GM21528 (cell line): ENCODE data around the gene DUSP9.

ENCODE experiments used
- ATAC-seq: cut with Tn5 transposase; IDR thresholded peaks from one replicate; pipeline ENCODE4 v1.9.1; 2021; ENCODE audit warnings: mild to moderate bottlenecking, moderate library complexity; ENCODE audit not compliant: unreplicated experiment, low FRiP score

DUSP9 gene

DNA sequence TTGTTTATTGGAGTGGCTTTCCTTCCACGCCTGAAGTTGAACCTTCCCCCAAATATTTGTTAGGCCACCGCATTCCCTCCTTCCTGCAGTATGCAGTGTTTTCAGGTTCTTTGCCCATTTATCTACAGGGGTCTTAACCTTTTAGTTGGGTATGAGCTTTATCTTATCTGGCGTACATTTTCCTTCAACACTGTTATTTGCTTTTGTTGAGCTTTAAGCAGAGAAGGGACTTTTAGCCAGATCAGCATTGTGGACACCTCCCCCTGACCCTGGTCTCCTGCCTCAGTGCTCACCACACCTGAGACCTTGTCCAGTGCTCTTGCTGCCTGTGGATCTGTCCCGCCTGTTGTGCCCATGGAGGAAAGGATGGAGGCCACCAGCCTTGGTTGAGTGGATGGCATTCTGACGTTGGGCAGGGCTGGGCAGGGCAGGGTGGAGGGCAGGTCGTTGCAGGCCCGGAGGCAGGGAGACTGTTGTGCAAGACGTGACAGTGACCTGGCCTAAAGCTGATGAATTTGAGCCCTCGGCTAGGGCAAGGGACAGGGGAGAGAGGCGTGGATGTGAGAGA lies 998 bp upstream of the DUSP9 start:
- no peak for ATAC-seq

DNA sequence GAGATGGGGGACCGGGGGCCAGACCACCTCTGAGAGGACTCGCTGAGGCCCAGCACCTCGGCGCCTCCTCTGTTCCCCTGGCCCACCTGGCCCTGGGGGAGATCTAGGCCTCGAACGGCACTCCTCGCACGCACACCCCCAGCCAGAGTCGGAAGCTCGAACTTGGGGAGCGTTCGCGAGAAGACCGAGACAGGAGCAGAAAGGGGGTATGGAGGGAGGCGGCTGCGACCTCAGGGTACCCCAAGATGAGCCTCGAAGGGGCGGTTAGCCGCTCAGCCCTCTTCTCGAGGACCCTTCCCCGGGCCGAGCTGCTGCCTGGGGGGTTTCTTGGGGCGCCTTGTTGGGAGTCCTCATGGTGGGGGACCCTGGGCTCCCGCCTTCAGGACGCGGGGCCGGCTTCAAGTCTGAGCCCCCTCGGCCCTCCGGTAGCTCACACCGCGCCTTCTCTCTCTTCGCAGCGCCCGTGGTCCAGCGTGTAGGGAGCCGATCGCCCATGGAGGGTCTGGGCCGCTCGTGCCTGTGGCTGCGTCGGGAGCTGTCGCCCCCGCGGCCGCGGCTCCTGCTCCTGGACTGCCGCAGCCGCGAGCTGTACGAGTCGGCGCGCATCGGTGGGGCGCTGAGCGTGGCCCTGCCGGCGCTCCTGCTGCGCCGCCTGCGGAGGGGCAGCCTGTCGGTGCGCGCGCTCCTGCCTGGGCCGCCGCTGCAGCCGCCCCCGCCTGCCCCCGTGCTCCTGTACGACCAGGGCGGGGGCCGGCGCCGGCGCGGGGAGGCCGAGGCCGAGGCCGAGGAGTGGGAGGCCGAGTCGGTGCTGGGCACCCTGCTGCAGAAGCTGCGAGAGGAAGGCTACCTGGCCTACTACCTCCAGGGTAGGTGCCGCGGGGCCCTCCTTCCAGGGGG lies 706 bp downstream of the DUSP9 start:
- no peak for ATAC-seq

DNA sequence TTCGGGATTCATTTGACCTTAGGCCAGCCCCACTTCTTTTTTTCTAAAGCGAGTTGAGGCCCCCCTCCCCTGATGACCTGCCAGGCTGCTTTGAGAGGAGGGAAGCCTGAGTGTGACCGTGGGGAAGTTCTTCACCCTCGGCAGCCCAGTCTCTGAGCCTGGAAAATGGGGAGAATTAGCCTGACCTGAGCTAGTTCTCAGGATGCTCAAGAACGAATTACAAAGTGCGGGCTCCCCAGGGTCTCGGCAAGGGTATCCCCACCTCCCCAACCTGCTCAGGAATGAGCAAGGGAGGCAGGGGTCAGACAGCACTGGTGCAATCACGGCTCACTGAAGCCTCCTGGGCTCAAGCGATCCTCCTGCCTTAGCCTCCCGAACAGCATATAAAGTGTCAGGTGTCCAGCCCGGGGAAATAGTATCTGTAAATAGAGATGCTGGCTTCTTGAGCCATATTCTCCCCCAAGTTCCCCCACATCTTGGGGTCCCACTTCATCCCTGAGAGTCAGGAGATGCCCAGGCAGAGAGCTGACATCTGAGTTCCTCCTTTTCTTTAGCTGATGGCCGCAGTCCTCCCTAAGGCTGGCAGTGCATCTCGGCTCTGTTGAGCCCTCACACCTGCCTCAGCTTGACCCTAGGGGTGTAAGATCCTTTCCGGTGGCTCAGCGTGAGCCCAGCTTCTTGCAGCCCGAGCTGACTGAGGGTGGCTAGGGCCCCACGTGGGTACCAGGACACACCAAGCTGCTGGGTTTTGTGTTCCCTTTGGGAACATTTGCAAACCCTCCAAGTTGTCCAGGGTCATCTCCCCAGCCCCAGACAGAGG lies 1.6 kb downstream of the DUSP9 start:
- ATAC-seq, result no peak

DNA sequence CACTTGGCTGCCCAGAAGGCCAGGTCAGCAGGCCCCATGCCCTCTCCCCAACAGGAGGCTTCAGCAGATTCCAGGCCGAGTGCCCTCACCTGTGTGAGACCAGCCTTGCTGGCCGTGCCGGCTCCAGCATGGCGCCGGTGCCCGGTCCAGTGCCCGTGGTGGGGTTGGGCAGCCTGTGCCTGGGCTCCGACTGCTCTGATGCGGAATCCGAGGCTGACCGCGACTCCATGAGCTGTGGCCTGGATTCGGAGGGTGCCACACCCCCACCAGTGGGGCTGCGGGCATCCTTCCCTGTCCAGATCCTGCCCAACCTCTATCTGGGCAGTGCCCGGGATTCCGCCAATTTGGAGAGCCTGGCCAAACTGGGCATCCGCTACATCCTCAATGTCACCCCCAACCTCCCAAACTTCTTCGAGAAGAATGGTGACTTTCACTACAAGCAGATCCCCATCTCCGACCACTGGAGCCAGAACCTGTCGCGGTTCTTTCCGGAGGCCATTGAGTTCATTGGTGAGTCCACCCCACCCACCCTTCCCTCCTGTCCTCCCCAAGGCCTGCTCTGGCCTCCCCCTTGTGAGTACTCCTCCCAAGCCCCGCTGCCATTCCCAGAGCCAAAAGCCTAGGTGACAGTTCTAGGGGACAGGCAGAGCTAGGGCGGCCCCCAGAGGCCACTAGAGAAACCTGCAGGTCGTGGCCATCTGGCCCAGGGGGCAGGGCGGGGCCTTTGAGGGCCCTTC lies 2.3 kb downstream of the DUSP9 start:
- ATAC-seq, result no peak

DNA sequence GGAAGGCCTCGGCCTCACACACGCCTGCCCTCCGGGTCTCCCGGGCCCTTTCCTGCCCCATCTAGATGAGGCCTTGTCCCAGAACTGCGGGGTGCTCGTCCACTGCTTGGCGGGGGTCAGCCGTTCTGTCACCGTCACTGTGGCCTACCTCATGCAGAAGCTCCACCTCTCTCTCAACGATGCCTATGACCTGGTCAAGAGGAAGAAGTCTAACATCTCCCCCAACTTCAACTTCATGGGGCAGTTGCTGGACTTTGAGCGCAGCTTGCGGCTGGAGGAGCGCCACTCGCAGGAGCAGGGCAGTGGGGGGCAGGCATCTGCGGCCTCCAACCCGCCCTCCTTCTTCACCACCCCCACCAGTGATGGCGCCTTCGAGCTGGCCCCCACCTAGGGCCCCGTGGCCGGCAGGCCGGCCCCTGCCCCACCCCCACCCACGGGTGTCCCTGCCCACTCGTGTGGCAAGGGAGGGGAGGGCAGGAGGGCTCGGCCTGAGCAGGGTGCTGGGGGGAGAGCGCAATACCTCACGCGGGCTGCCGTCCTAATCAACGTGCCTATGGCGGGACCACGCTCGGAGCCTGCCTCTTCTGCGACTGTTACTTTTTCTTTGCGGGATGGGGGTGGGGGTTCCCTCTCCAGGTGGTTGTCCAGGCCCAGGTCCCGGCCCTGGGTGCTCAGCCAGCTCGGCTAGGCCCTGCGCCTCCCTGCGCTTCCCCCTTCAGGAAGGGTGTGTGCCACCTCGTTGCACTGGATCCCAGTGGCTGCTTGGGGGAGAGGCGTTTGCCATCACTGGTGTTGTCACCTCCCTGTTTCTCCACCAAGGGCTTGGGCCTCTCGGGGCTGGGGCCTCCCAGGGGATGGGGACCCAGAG lies 3.1 kb downstream of the DUSP9 start:
- no peak for ATAC-seq

DNA sequence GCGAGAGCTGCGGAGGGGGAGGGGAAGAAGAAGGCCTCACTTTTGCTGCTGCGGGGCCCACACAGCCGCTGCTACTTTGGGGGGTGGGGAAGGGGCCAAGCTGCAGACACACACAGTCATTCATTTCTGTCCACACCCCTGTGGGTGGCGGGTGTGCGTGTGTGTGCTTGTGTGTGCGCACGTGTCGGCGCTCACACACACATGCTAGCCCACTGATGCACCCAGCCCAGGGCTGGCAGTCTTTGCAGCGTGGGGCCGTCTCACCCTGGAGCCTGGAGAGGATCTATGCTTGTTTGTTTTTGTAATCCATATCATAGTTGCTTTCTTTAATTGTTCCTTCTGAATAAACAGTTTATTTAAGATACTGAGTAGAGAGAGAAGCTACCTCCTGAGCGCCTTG lies 4.0 kb downstream of the DUSP9 start:
- ATAC-seq, result no peak

DNA sequence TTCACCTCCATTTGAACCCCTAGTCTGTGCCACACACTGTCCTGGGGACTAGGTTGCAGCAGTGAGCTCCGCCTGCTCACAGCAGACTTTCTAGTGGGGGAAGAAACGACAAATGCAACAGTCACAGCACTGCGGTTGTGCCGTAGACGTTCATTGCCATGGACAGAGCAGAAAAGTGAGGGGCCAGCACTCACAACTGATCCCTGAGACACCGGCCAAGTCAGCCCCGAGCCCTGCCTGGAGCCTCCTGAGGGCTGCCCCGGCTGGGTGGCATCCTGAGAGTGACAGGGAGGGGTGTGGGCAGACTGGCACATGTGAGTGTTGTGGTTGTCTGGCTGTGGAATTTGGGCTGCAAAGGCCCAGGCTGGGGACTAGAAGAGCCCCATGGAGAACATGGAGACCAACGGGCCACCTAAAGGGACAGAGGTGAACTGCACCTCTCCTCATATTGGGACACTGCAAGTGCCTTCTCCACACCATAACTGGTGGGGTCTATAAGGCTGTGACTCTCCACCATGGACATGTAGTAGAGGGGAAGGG lies 4.6 kb downstream of the DUSP9 start:
- no peak for ATAC-seq

DNA sequence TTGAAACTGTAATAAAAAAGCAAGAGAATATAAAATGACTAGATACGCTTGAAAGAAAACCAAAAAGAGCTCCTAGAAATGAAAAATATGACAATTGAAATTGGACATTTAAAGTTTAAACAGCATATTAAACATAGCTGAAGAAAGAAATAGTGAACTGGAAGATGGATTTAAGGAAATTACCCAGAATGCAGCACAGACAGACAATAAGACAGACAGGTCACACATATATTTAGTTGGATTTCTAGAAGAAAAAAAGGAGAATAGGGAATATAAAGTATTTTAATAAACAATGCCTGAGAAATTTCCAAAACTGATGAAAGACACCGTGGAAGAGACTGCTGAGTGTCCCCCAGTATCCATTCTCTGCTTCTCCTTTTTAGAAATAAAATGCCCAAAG lies 6.6 kb downstream of the DUSP9 start:
- no peak for ATAC-seq

DNA sequence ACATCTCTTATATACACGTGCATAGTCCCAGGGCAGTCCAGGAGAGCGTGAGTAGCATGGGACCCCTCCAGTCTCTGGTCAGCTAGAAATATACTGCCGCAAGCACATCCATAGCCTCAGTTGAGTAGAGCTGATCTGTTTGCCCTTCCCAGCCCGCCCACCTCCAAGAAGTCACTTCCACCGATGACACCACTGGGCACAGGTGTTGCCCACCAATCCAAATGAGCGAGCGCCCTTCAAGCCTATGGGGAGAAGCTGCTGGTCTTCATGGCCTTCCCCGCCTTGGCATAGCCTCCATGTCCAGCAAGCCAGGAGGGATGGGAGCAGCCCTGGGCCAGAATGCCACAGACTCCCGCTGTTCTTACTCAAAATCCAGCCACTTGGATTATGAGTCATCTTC lies 10.2 kb downstream of the DUSP9 start:
- ATAC-seq, result no peak

DNA sequence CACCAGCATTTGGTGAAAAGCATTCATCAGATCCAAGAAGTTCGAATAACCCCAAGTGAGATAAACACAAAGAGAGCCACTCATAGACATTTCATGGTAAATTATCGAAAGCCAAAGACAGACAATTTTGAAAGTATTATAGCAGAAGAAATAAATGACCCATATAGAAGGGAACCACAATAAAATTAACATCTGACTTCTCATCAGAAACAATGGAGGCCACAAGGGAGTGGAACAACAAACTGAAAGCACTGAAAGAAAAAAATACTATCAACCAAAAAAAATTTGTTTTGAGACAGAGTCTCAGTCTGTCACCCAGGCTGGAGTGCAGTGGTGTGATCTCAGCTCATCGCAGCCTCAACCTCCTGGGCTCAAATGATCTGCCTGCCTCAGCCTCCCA lies 12.3 kb downstream of the DUSP9 start:
- no peak for ATAC-seq

DNA sequence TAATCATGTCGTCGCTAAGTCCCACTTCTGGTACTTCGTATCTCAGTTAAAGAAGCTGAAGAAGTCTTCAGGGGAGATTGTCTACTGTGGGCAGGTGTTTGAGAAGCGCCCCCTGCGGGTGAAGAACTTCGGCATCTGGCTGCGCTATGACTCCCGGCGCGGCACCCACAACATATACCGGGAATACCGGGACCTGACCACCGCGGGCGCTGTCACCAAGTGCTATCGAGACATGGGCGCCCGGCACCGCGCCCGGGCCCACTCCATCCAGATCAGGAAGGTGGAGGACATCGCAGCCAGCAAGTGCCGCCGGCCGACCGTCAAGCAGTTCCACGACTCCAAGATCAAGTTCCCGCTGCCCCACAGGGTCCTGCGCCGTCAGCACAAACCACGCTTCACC lies 15.3 kb downstream of the DUSP9 start:
- ATAC-seq, result no peak

DNA sequence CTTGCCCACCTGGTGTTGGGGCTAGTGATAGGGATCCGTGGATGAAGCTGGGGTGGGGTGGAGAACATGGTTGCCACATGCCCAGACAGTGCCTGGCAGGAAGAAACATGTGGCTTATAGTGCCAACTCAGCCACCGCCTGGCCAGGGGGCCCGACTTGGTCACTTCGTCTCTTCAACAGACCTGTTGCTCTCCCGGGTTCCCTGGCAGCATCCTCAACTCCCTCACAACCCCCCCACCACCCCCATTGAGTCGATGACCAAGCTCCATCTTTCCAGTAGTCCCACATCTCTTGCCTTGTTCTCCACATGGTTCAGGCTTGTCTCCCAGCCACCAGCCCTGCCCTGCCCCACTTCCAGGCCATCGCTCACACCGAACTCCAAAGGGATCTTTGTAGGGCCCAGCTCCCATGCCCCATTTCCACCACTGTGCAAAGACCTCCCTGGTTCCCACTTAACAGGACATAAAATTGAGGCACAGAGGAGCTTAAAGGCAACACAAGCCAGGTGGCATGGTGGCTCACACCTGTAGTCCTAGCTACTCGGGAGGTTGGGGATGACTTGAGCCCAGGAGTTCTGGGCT lies 18.8 kb downstream of the DUSP9 start:
- no peak for ATAC-seq

DNA sequence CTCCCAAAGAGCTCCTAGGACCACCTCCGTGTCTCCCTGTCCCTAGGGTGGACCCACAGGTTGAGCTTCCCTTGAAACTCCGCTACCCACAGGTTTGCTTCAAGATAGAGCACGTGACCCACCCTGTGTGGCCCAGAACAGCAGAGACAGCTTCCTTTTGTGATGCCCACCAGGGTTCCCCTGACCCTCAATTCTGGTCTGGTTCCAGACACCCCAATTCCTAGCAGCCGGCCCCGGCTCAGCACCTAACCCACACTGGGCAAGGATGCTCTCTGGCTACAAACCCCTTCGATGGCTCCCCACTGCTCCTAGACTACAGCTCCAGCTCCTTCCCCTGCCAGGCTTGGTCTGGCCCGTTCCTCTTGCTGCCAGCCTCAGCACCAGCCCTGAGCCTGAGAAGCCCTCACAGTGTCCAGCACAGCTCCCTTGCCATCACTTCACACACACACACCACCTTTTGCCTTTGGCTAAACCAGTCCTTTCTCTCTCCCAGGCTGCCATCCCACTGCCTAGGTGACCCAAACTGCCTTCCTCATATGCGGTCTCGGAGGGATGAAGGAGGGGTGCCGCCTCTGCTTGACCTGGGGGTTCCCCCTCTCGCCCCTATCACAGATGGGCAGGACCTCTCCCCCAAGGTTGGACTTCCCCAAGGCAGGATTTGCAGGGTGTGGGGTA lies 20.4 kb downstream of the DUSP9 start:
- no peak for ATAC-seq

DNA sequence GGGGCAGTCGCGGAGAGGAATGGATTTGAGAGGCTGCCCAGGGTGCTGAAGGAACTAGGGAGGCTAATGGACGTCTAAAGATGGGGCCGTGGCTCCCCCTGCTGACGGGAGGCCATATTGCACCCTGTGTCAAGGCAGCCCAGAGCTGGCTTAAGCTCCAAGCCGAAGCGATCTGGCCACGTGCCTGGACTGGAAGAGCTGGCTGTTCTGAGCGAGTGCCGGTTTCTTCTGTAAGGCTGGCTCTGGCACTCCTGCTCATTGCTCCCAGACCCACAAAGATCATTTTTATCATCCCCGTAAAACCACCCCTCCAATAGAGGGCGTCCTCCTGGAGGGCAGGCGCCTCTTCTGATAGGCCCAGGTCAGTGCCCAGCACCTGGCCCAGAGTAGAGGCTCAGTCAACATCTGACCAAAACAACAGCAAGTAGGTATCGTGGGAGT lies 21.0 kb downstream of the DUSP9 start:
- ATAC-seq, result no peak

DNA sequence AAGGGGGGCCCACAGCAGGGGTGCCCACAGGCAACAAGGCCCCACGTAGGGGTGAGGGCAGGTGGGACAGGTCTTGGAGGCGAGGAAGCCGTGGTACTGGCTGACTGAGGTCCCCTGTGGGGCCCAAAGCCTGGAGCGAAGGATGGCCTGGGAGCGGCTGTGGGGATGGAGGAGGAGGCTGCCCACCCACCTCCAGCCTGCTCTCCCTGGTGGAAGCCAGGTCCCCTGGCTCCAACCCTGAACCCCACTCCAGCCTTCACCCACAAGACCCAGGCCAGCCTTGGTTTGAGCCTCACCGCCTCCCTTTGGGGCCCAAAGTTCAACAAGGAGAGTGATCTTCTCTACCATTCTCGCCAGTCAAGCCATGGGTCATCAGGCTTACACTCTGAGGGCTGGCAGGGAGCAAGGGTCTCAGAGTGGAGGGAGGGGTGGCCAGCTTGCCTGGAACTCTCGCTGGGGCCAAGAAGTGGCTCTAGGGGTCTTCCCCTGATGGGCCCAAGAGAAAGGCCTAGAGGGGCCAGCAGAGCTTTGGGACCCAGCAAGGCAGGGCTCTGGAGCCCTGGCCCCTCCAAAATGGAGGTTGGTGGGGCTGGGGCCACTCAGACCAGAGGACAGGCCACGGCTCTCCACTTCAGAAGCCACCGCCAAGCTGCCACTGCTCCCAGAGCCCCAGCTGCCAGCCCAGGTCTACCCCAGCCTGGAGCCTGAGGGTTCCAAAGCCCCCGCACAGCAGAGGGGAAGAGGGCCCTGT lies 21.6 kb downstream of the DUSP9 start:
- no peak for ATAC-seq

DNA sequence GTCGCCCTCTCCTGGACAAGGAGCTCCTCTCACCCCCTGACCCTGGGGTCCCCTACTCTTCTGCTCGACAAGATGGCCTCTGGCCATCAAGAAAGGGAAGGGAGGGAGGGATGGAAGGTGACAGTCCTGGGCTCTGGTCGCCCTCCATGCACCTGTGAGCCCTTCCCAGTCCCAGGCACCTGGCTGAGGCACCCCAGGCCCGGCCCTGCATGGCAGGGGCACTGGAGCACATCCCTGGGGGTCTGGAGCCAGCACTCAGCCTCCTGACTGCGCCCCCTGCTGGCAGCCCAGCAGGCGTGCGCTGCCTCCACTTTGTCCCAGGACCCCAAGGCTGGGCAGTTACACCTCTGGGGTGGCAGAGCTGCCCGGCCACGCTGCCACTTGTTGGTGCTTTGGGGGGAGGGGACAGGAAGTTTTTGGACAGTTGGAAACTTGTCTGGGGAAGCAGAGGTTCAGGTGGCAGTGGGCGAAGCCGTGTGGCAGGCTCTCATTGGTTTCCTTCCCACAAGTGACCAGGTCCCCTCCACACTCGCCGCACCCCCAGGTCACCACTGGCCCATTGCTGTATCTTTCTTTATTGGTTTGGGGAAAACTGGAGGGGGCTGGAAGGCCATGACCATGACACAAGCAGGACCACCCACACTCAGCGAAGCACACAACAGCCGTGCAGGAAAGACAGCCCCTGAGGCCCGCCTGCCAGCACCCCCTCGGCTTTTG lies 22.3 kb downstream of the DUSP9 start:
- no peak for ATAC-seq
